ENCODE measurements around the gene PKIG. TPM values are rescaled to one million over a fixed set of nuclear protein-coding genes. Genes with fewer than 3 reads are reported as not detected.

Gene PKIG
- total and polyA plus RNA-seq, 9 of the 15 experiments (the other 6 are each of a cell fraction or from before 2014, with no cell fraction given) = 0.13 to 7.0 (median 4.7) TPM

- CTCF ChIA-PET (ENCODE audit: low intra/inter-chr PET ratio) = no interaction called here
- POLR2A ChIA-PET = interaction anchor here (1.0 kb wide), 1 partner anchor 19 kb away, joined by 3 read pairs; no protein-coding TSS in a partner anchor
- ATAC-seq = no peak
- peaks cover 3% of the 10 kb centered on the region for H3K9me1 ChIP-seq (ENCODE audit: control insufficient read depth, insufficient read depth, low read length)
- no TSS peak for BruUV-seq (replicated peaks)
- TF ChIP-seq MTF1 (CRISPR knock-in tag; IDR thresholded peaks at IDR 0.05; ENCODE audit: borderline replicate concordance) (no peak), RNF219 (CRISPR knock-in tag; IDR thresholded peaks at IDR 0.05) (no peak), ZNF431 (CRISPR knock-in tag; IDR thresholded peaks at IDR 0.05) (no peak), TSHZ1 (CRISPR knock-in tag; IDR thresholded peaks at IDR 0.05) (no peak), RAD21 (CRISPR knock-in tag; conservative IDR thresholded peaks at IDR 0.05 in 1 of 2, IDR thresholded peaks at IDR 0.05 in 1 of 2) (no peak), ZFP1 (CRISPR knock-in tag; IDR thresholded peaks at IDR 0.05) (no peak)
- no peak overlapping the region for H3K27ac ChIP-seq (ENCODE audit: extremely low read depth, low read depth, low read length)
- peaks cover 0 to 7% of the 10 kb centered on the region in 2 experiments; a peak in 3 of 5 replicates for H3K27me3 ChIP-seq (ENCODE audit: control insufficient read depth in 2 of 2, insufficient read depth in 2 of 2, low read length in 2 of 2)
- peaks cover 11 to 14% of the 10 kb centered on the region in 2 experiments; a peak in 4 of 5 replicates for H3K4me1 ChIP-seq (replicated peaks in 1 of 2; ENCODE audit: control insufficient read depth in 2 of 2, insufficient read depth in 2 of 2, low read length in 2 of 2)
- no peak for FAIRE-seq
- H3K4me2 ChIP-seq (ENCODE audit: insufficient read depth, low read length) = no peak overlapping the region
- H3K9ac ChIP-seq (ENCODE audit: insufficient read depth in 1 of 2, low read depth in 2 of 2, low read length in 2 of 2) = no peak overlapping the region
- H2AFZ ChIP-seq (ENCODE audit: low read depth, low read length) = no peak overlapping the region
- no peak for DNase-seq (ENCODE audit: extremely low read depth in 1 of 4, low spot score in 3 of 4)
- no peaks in the 10 kb centered on the region for H3K36me3 ChIP-seq (ENCODE audit: control insufficient read depth, insufficient read depth, low read length)
- H3K9me3 ChIP-seq (replicated peaks; ENCODE audit: control insufficient read depth, insufficient read depth, low read depth, low read length) = no peaks in the 10 kb centered on the region
- H4K20me1 ChIP-seq (replicated peaks; ENCODE audit: control insufficient read depth, insufficient read depth, low read length) = 0 out of 2 replicates have a peak, but pooled peaks cover 5% of the 10 kb centered on the region
- 7% methylated on average over 10 of the region's 10 CpGs for WGBS (ENCODE audit: insufficient coverage, low coverage, missing lambda C conversion rate)
- H3K79me2 ChIP-seq (ENCODE audit: control insufficient read depth, insufficient read depth, low read length) = no peaks in the 10 kb centered on the region
- no peak overlapping the region for H3K4me3 ChIP-seq
- intact Hi-C loops (cut with micrococcal nuclease) = no loop called here
- in situ Hi-C loops (cut with MboI) = no loop called here
Measured at GRCh38 chr20:44629542-44629941, 47.2 kb downstream of the PKIG start.

Measured in K562 (cell line).